GM19455 (cell line): ENCODE data around the gene ZNF429.
"Not testable (repeated sequence)": the region's sequence is repeated elsewhere in the genome, so short reads cannot be mapped to it uniquely, and the experiment has no call there.

Experiments
- ATAC-seq: cut with Tn5 transposase; IDR thresholded peaks from one replicate; pipeline ENCODE4 v1.9.1; 2021; ENCODE audit not compliant: unreplicated experiment

ZNF429 gene

DNA sequence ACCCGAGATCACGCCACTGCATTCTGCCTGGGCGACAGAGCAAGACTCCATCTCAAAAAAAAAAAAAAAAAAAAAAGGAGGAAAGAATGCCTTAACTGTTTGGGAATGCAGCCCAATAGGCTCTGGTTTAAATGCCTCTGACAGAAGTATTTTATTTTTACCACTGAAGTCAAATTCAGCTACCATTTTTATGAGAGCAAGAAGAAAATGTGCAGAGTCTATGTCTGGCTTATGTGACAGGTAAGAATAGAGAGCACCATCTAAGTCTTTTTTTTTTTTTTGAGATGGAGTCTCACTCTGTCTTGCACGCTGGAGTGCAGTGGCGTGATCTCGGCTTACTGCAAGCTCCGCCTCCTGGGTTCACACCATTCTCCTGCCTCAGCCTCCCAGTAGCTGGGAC is 7.2 kb downstream of the ZNF429 start:
- not testable (repeated sequence) for ATAC-seq

DNA sequence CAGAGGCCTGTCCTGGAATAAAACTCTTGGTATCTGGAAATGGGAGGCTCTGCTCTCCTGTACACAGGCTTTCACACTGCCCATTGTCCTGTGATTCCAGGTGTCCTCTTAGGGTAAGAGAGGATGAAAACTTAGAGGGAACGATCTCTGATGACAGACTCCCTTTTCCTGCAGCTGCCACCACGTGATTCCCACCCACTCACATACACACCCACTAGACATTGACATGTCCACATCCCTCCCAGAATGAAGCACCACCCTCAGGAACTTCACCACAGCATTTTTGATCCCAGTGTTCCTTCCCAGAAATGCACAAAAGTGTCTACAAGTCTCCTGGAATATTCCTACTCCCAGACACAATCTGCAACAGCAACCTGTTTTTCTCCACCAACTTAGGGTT is 8.2 kb downstream of the ZNF429 start:
- ATAC-seq = no peak

- ATAC-seq = no peak
Measured at GRCh38 chr19:21519488-21519887, 14.1 kb downstream of the ZNF429 start.

GRCh38 chr19:21532904-21533303 is 27.5 kb downstream of the ZNF429 start:
- no peak for ATAC-seq

DNA sequence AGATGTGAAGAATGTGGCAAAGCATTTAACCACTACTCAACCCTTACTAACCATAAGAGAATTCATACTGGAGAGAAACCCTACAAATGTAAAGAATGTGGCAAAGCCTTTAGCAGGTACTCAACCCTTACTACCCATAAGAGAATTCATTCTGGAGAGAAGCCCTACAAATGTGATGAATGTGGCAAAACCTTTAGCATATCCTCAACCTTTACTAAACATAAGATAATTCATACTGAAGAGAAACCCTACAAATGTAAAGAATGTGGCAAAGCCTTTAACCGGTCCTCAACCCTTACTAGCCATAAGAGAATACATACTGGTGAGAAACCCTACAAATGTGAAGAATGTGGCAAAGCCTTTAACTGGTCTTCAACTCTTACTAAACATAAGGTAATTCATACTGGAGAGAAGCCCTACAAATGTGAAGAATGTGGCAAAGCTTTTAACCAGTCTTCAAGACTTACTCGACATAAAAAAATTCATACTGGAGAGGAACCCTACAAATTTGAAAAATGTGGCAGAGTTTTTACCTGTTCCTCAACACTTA is 31.4 kb downstream of the ZNF429 start:
- not testable (repeated sequence) for ATAC-seq

GRCh38 chr19:21559444-21559843 is 54.0 kb downstream of the ZNF429 start:
- no peak for ATAC-seq

GRCh38 chr19:21564406-21564805 is 59.0 kb downstream of the ZNF429 start:
- ATAC-seq = no peak

GRCh38 chr19:21566073-21566472 is 60.7 kb downstream of the ZNF429 start:
- ATAC-seq = no peak

GRCh38 chr19:21567806-21568205 is 62.4 kb downstream of the ZNF429 start:
- not testable (repeated sequence) for ATAC-seq

GRCh38 chr19:21568816-21569493 is 63.6 kb downstream of the ZNF429 start:
- peak; percentile 92 for ATAC-seq

DNA sequence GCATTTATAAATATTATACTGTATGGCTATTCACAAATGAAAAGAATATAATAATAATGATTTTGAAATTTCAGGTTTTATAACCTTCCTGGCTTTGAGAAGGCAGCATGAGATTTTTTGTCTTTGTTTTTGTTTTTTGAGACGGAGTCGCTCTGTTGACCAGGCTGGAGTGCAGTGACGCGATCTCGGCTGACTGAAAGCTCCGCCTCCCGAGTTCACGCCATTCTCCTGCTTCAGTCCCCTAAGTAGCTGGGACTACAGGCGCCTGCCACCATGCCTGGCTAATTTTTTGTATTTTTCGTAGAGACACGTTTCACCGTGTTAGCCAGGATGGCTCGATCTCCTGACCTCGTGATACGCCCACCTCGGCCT is 64.1 kb downstream of the ZNF429 start:
- ATAC-seq = peak; percentile 59

DNA sequence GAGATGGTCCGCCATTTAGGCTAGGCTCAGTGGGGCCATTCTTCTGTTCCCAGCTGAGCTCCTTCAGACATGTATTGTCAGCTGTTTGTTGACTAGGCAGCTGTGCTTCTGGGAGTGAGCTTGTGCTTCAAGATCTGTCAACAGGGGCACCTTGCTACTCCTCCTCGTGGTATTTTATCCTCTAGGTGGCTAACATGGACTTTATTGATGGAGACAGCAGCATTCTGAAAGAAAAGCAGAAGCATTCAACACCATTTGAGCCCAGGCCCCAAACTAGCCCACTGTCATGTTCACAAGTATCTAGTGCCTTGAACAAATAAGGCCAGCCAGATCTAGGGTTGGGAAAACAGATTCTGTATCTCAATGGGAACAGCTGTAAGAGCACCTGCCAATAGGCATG is 65.9 kb downstream of the ZNF429 start:
- ATAC-seq = no peak

DNA sequence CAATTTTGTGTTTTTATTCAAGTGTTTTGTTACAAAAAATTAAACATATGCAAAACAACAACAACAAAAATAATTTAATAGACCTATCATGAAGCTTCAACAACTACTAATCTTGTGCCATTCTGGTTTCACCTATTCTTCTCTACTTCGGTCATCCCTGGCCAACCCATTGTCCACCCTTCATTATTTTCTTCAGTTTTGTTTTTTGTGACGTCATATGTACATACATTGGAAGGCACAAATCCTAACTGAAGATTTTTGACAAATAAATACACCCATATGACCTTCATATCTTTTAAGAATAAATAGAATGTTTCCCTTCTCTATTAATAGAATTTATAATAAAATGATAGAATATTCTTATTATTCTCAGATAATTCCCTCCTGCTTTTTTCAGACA is 69.2 kb downstream of the ZNF429 start:
- ATAC-seq = no peak

- no peak for ATAC-seq
Measured at GRCh38 chr19:21576481-21576880, 71.1 kb downstream of the ZNF429 start.

- ATAC-seq = no peak
Measured at GRCh38 chr19:21580101-21580500, 74.7 kb downstream of the ZNF429 start.

DNA sequence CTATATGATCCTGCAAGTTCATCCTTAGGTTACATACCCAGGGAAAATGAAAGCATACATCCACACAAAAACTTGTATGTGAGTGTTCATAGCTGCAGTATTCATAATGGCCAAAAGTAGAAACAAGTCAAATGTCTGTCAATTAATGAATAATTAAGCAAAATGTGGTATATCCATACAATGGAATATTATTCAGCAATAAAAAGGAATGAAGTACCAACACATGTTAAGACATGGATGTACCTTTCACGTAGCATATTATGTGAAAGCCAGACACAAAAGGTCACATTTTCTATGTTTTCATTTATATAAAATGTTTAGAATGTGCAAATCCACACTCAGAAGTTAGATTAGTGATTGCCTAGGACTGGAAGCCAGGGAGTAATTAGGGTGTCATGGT is 75.4 kb downstream of the ZNF429 start:
- no peak for ATAC-seq

GRCh38 chr19:21581646-21582240 is 76.3 kb downstream of the ZNF429 start:
- ATAC-seq = no peak

DNA sequence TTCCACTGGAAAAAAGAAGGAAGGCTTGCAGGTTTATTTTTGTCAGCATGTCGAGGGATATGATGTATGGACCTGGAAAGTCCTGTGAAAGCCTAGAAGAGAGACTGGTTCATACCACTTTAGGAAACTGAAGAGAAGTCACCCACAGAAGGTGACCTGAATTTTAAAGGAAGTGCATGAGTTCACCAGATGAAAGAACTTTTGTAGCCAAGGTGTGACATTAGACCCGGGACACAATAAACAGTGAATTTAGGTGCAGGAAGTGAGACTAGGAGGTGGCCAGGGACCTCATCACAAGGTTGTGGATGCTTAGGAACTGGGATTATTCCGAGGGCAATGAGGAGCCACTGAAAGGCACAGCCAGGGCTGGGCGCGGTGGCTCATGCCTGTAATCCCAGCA is 79.1 kb downstream of the ZNF429 start:
- ATAC-seq = no peak

DNA sequence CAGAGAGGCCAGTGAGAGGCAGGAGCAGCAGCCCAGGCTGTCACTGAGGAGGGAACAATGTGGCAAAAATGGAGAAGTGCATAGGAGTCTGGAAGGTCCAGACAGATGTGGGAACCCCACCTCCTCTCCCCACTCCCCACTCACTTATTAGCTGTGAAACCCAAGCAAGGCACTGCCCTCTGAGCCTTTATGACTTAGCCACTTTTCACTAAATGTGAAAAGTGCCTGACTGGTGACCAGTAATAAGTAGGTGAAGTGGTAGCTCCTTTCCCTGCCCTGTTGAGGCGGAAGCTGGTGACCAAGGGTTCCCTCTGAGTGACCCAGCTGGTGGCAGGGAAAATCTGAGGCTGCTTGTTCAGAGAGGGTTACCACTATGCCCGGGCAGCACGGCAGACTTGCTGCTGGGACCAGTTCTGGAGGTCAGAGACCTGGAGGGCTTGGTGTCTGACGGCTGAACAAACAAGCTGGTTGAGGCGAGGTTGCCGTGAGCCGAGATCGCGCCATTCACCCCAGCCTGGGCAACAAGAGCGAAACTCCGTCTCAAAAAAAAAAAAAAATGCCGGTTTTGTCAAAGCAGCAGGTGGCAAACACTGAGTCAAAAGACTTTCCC is 80.0 kb downstream of the ZNF429 start:
- ATAC-seq = no peak

DNA sequence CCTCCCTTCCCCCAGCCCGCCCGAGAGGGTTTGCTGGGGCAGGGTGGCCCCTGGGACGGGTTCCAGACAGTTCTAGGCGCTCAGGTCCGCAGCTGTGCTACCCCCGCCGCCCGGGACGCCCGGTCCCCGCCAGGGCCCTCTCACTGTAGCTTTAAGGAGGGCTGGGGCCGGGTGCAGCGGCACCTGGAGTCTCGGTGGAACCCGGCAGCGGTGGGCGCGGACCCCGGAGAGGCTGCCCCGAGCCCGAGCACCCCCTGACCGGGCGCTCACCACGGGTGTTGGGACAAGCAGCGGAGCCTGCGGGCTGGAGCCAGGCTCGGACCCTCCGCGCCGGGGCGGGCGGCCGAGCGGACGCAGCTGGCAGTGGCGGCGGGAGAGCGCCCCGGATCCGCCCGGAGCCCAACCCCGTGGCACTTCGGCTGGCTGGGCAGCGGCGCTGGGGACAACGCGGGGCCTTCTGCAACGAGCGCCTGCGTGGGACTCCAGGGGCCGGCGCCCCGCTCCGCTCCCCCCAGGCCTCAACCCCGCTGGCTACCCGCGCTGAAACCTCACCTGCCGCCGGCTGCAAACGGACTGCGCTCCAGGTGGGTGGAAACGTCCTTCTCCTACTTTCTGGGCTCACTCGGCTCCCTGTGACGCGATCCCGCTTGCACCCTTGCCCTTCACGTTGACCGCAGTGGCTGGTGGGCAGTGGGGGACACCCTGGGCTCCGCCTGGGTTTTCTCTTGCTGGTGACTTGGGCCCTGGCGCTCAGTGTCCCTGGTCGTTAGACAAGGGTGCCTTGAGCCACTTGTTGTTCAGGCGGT is 81.1 kb downstream of the ZNF429 start:
- no peak for ATAC-seq

- no peak for ATAC-seq
Measured at GRCh38 chr19:21587117-21587461, 81.7 kb downstream of the ZNF429 start.

DNA sequence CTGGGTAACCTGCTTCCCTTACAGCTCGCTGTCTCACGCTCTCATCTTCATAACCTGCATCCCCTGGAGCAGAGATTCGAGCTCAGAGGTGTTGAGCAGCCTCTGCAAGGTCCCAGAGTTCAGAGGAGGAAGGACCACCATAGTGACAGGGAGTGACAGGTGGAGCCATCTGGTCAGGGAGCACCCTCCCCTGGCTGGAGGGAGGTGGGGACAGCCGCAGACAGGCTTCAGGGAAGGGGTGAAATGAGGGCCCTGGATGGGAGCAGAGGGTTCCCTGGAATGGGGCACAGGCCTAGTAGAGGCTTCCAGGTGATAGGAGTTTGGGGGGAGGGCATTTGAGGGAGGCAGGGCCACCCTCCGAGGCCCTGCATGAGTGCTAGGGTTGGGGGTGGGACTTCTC is 82.1 kb downstream of the ZNF429 start:
- ATAC-seq = no peak
